ENCODE measurements around the gene ASGR1.
"Not testable (repeated sequence)": the region's sequence is repeated elsewhere in the genome, so short reads cannot be mapped to it uniquely, and the experiment has no call there.

The ASGR1 gene

GRCh38 chr17:7166873-7167272 lies 12.3 kb downstream of the ASGR1 start:
- no peak for DNase-seq (ENCODE audit: low spot score)

- not testable (repeated sequence) for DNase-seq (ENCODE audit: low spot score)
These were observed 19.6 kb downstream of the ASGR1 start for GRCh38 chr17:7159571-7159970.

- not testable (repeated sequence) for DNase-seq (ENCODE audit: low spot score)
These were observed 20.7 kb downstream of the ASGR1 start for GRCh38 chr17:7158424-7158823.

- no peak for DNase-seq (ENCODE audit: low spot score)
These were observed 22.7 kb downstream of the ASGR1 start for GRCh38 chr17:7156342-7156940.

GRCh38 chr17:7147772-7148171 lies 31.4 kb downstream of the ASGR1 start:
- no peak for DNase-seq (ENCODE audit: low spot score)

GRCh38 chr17:7146115-7146514 lies 33.1 kb downstream of the ASGR1 start:
- no peak for DNase-seq (ENCODE audit: low spot score)

- DNase-seq (ENCODE audit: low spot score), result no peak
These were observed 35.0 kb downstream of the ASGR1 start for GRCh38 chr17:7144213-7144612.

- no peak for DNase-seq (ENCODE audit: low spot score)
These were observed 37.3 kb downstream of the ASGR1 start for GRCh38 chr17:7141824-7142223.

- DNase-seq (ENCODE audit: low spot score), result no peak
These were observed 39.8 kb downstream of the ASGR1 start for GRCh38 chr17:7139400-7139799.

GRCh38 chr17:7138800-7139381 lies 40.3 kb downstream of the ASGR1 start:
- no peak for DNase-seq (ENCODE audit: low spot score)

GRCh38 chr17:7137171-7137943 lies 41.8 kb downstream of the ASGR1 start:
- DNase-seq (ENCODE audit: low spot score), result no peak

GRCh38 chr17:7136266-7136877 lies 42.8 kb downstream of the ASGR1 start:
- DNase-seq (ENCODE audit: low spot score), result peak; percentile 63

GRCh38 chr17:7133916-7134315 lies 45.3 kb downstream of the ASGR1 start:
- no peak for DNase-seq (ENCODE audit: low spot score)

- no peak for DNase-seq (ENCODE audit: low spot score)
These were observed 45.7 kb downstream of the ASGR1 start for GRCh38 chr17:7133424-7133823.

GRCh38 chr17:7132511-7133094 lies 46.6 kb downstream of the ASGR1 start:
- no peak for DNase-seq (ENCODE audit: low spot score)

- DNase-seq (ENCODE audit: low spot score), result no peak
These were observed 47.8 kb downstream of the ASGR1 start for GRCh38 chr17:7131423-7131791.

GRCh38 chr17:7130621-7131422 lies 48.3 kb downstream of the ASGR1 start:
- DNase-seq (ENCODE audit: low spot score), result no peak

- DNase-seq (ENCODE audit: low spot score), result no peak
These were observed 49.9 kb downstream of the ASGR1 start for GRCh38 chr17:7129311-7129710.

GRCh38 chr17:7128160-7128559 lies 51.0 kb downstream of the ASGR1 start:
- DNase-seq (ENCODE audit: low spot score), result no peak

- not testable (repeated sequence) for DNase-seq (ENCODE audit: low spot score)
These were observed 51.7 kb downstream of the ASGR1 start for GRCh38 chr17:7127501-7127900.

- not testable (repeated sequence) for DNase-seq (ENCODE audit: low spot score)
These were observed 52.8 kb downstream of the ASGR1 start for GRCh38 chr17:7126386-7126785.

- DNase-seq (ENCODE audit: low spot score), result no peak
These were observed 54.2 kb downstream of the ASGR1 start for GRCh38 chr17:7124923-7125322.
